H1 (cell line): Measurements from ENCODE around the gene ISG20L2. TPM values are rescaled to one million over a fixed set of nuclear protein-coding genes. Genes with fewer than 3 reads are reported as not detected.

Experiments used
- ATF3 ChIP-seq: IDR thresholded peaks from 2 replicates; pipeline ENCODE4 v1.6.1; 2011; ENCODE audit warnings: low read depth, mild to moderate bottlenecking, low read length; ENCODE audit not compliant: insufficient read depth
- polyA plus RNA-seq, 7 experiments: library from polyadenylated mRNA; depleted of rRNA in 3 of 7; stranded (reverse) in 5 of 7; unstranded in 2 of 7; fragments of >200 nt in 5 of 7; fragments of 200-250 nt in 2 of 7; gene quantifications; 1 replicate in 5 of 7; 2 replicates in 1 of 7; 4 replicates in 1 of 7; pipeline versions ENCODE4 v1.2.1 to v1.2.3, GENCODE V29; 2011 to 2013; ENCODE audit warnings: missing spikeins in 2 of 7, mixed read lengths in 2 of 7
- total RNA-seq: library from RNA; stranded (reverse); fragmentation: NEBNext Ultra II Directional; extraction: Animal tissue kit (Norgen Biotek cat#: 25700); gene quantifications from 2 replicates; pipeline ENCODE4 v1.2.1, GENCODE V29; 2021
- TF ChIP-seq, protein P1 (sequence below): IDR thresholded peaks from 2 replicates; pipeline ENCODE4 v1.6.1; 2012; ENCODE audit warnings: inconsistent platforms

The ISG20L2 gene
- total and polyA plus RNA-seq, 2 of the 8 experiments (the other 6 are each of a cell fraction or from before 2014, with no cell fraction given), result 47.5 to 53.0 TPM

GRCh38 chr1:156775799-156776198 is 47.2 kb upstream of the ISG20L2 start (continued):
- TF ChIP-seq, protein P1, sequence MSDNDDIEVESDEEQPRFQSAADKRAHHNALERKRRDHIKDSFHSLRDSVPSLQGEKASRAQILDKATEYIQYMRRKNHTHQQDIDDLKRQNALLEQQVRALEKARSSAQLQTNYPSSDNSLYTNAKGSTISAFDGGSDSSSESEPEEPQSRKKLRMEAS, result no peak
- no peak for TF ChIP-seq ATF3
